ENCODE data around the gene FGD5.

DNA sequence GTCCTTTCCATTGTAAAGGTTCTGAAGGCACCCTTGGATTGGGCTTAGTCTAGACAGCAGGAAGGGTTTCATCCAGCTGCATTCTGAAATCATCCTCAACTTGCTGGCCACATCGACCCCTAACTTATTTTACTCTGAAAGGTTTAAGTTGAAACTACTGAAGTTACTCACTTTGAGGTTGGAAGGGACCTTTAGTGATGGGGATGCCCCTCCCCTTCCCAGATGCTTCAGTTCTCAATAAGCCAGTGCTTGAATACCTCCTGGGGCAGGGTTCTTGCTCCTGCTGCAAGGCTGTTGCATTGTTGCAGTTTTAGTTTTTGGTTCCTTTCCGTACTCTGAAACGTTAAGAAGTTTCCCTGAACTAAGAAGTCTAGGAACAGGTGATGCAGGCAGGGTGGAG is 26.4 kb downstream of the FGD5 start:
- no peak for TF ChIP-seq POLR2AphosphoS5 (IDR thresholded peaks at IDR 0.05; ENCODE audit: low read depth)
- TF ChIP-seq, protein P1, sequence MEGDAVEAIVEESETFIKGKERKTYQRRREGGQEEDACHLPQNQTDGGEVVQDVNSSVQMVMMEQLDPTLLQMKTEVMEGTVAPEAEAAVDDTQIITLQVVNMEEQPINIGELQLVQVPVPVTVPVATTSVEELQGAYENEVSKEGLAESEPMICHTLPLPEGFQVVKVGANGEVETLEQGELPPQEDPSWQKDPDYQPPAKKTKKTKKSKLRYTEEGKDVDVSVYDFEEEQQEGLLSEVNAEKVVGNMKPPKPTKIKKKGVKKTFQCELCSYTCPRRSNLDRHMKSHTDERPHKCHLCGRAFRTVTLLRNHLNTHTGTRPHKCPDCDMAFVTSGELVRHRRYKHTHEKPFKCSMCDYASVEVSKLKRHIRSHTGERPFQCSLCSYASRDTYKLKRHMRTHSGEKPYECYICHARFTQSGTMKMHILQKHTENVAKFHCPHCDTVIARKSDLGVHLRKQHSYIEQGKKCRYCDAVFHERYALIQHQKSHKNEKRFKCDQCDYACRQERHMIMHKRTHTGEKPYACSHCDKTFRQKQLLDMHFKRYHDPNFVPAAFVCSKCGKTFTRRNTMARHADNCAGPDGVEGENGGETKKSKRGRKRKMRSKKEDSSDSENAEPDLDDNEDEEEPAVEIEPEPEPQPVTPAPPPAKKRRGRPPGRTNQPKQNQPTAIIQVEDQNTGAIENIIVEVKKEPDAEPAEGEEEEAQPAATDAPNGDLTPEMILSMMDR (conservative IDR thresholded peaks at IDR 0.05; ENCODE audit: low read depth in 2 of 2): no peak
- TF ChIP-seq, protein P2, sequence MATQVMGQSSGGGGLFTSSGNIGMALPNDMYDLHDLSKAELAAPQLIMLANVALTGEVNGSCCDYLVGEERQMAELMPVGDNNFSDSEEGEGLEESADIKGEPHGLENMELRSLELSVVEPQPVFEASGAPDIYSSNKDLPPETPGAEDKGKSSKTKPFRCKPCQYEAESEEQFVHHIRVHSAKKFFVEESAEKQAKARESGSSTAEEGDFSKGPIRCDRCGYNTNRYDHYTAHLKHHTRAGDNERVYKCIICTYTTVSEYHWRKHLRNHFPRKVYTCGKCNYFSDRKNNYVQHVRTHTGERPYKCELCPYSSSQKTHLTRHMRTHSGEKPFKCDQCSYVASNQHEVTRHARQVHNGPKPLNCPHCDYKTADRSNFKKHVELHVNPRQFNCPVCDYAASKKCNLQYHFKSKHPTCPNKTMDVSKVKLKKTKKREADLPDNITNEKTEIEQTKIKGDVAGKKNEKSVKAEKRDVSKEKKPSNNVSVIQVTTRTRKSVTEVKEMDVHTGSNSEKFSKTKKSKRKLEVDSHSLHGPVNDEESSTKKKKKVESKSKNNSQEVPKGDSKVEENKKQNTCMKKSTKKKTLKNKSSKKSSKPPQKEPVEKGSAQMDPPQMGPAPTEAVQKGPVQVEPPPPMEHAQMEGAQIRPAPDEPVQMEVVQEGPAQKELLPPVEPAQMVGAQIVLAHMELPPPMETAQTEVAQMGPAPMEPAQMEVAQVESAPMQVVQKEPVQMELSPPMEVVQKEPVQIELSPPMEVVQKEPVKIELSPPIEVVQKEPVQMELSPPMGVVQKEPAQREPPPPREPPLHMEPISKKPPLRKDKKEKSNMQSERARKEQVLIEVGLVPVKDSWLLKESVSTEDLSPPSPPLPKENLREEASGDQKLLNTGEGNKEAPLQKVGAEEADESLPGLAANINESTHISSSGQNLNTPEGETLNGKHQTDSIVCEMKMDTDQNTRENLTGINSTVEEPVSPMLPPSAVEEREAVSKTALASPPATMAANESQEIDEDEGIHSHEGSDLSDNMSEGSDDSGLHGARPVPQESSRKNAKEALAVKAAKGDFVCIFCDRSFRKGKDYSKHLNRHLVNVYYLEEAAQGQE (IDR thresholded peaks at IDR 0.05; ENCODE audit: unreplicated experiment): no peak
- TF ChIP-seq EZH2phosphoT487 (IDR thresholded peaks at IDR 0.05; ENCODE audit: unreplicated experiment): no peak
- TF ChIP-seq EZH2 (IDR thresholded peaks at IDR 0.05; ENCODE audit: low read depth, unreplicated experiment): no peak
- no peak for TF ChIP-seq CREB1 (CRISPR knock-in tag; IDR thresholded peaks at IDR 0.05; ENCODE audit: low read depth)
- no peak for TF ChIP-seq JUNB (IDR thresholded peaks at IDR 0.05; ENCODE audit: unreplicated experiment)
- no peak for TF ChIP-seq ZNF114 (CRISPR knock-in tag; IDR thresholded peaks at IDR 0.05)
- TF ChIP-seq NANOG (IDR thresholded peaks at IDR 0.05; ENCODE audit: borderline replicate concordance): no peak
